GM12892 (cell line): ENCODE results near the gene PFDN1.

ENCODE experiments used
- POLR2A ChIP-seq: IDR thresholded peaks from 2 replicates; pipeline ENCODE4 v1.6.1; 2011; ENCODE audit warnings: low read depth, low read length, control low read depth
- POLR2AphosphoS5 ChIP-seq: IDR thresholded peaks from 2 replicates; pipeline ENCODE4 v1.6.1; 2011; ENCODE audit warnings: low read depth, low read length, control low read depth
- TAF1 ChIP-seq: IDR thresholded peaks from 2 replicates; pipeline ENCODE4 v1.6.1; 2011; ENCODE audit warnings: low read depth, mild to moderate bottlenecking, control low read depth, low read length, borderline replicate concordance

- TF ChIP-seq POLR2A: no peak
- TF ChIP-seq POLR2AphosphoS5: no peak
- TF ChIP-seq TAF1: no peak
Observed at GRCh38 chr5:140202610-140203009, 100.3 kb downstream of the PFDN1 start.
